ENCODE results near the gene SEC22C. TPM values are rescaled to one million over a fixed set of nuclear protein-coding genes. Genes with fewer than 3 reads are reported as not detected.
A peak's percentile ranks its signal among the peaks of the same experiment; 100 is the strongest.

The SEC22C gene
- polyA plus RNA-seq, 1 of the 3 experiments (the other 2 are of a cell fraction): 28.5 TPM

- no peaks in the 10 kb centered on the region for H3K9me2 ChIP-seq
- ChIA-PET POLR2A (no interaction called here), CTCF (interaction anchor here (0.6 to 1.2 kb wide), 2 partner anchors 169 to 240 kb away, joined by 3 read pairs; no protein-coding TSS in a partner anchor)
- no peak overlapping the region for H3K4me3 ChIP-seq (ENCODE audit: low read depth in 2 of 2, low read length in 1 of 2)
- TF ChIP-seq SIN3A (IDR thresholded peaks at IDR 0.05; ENCODE audit: borderline replicate concordance, low read depth, low read length) (no peak), NFIC (IDR thresholded peaks at IDR 0.05; ENCODE audit: borderline replicate concordance) (no peak)
- H3K79me2 ChIP-seq (ENCODE audit: insufficient read depth): peaks cover 97% of the 10 kb centered on the region
- peaks cover 17% of the 10 kb centered on the region for H3K9me3 ChIP-seq
- H3K36me3 ChIP-seq (replicated peaks in 1 of 2; ENCODE audit: control insufficient read depth in 1 of 2, insufficient read depth in 2 of 2, low read length in 1 of 2): peaks cover 6 to 60% of the 10 kb centered on the region in 2 experiments
- H3K27me3 ChIP-seq (ENCODE audit: insufficient read depth): no peaks in the 10 kb centered on the region
- no peaks in the 10 kb centered on the region; a peak in 2 of 4 replicates for H3K4me1 ChIP-seq (ENCODE audit: control insufficient read depth in 1 of 2, insufficient read depth in 2 of 2, low read depth in 1 of 2, low read length in 1 of 2)
- peaks cover 6% of the 10 kb centered on the region for H3F3A ChIP-seq (replicated peaks; ENCODE audit: insufficient read depth)
- no peaks in the 10 kb centered on the region for H4K20me1 ChIP-seq (ENCODE audit: insufficient read depth)
- H3K27ac ChIP-seq (ENCODE audit: low read depth in 2 of 2, low read length in 1 of 2): no peak overlapping the region
- H3K9ac ChIP-seq: no peak overlapping the region
- no peak overlapping the region for H2AFZ ChIP-seq (ENCODE audit: low read depth)
- no peak overlapping the region for H3K4me2 ChIP-seq
- no peak for DNase-seq
Observed at GRCh38 chr3:42575137-42575741, 6.5 kb downstream of the SEC22C start.

GRCh38 chr3:42572278-42572677 lies 9.5 kb downstream of the SEC22C start:
- H3K9me3 ChIP-seq: peaks cover 17% of the 10 kb centered on the region
- H4K20me1 ChIP-seq (ENCODE audit: insufficient read depth): no peaks in the 10 kb centered on the region

GRCh38 chr3:42569593-42570142 lies 12.1 kb downstream of the SEC22C start:
- no peaks in the 10 kb centered on the region for H3K27me3 ChIP-seq (ENCODE audit: insufficient read depth)
- H3K9me3 ChIP-seq: peaks cover 9% of the 10 kb centered on the region
- H3K4me3 ChIP-seq (ENCODE audit: low read depth in 2 of 2, low read length in 1 of 2): no peak overlapping the region
- peaks cover 0 to 6% of the 10 kb centered on the region in 2 experiments; a peak in 1 of 4 replicates for H3K4me1 ChIP-seq (ENCODE audit: control insufficient read depth in 1 of 2, insufficient read depth in 2 of 2, low read depth in 1 of 2, low read length in 1 of 2)
- POLR2A ChIA-PET: no interaction called here
- 79% methylated on average over 2 of the region's 2 CpGs for WGBS (ENCODE audit: low lambda C conversion rate)
- CTCF ChIA-PET: interaction anchor here (1.0 kb wide), 1 partner anchor 175 kb away, joined by 3 read pairs; no protein-coding TSS in a partner anchor
- no peak for TF ChIP-seq NRF1 (IDR thresholded peaks at IDR 0.05; ENCODE audit: low read depth, low read length)
- peak; percentile 10; the same call in 1 of the 2 replicates for TF ChIP-seq RCOR1 (IDR thresholded peaks at IDR 0.05; ENCODE audit: low read length)
- TF ChIP-seq MXI1 (IDR thresholded peaks at IDR 0.05; ENCODE audit: low read depth, low read length): no peak
- no peak for TF ChIP-seq SMC3 (IDR thresholded peaks at IDR 0.05; ENCODE audit: low read depth, low read length)
- TF ChIP-seq FOSL2 (IDR thresholded peaks at IDR 0.05; ENCODE audit: borderline replicate concordance, low read depth): no peak
- no peak overlapping the region for H3K9ac ChIP-seq
- no peak overlapping the region; a peak in 1 of 4 replicates for H3K27ac ChIP-seq (ENCODE audit: low read depth in 2 of 2, low read length in 1 of 2)
- H2AFZ ChIP-seq (ENCODE audit: low read depth): no peak overlapping the region
- DNase-seq: peak; percentile 17
- no peaks in the 10 kb centered on the region for H3K9me2 ChIP-seq
- no peak overlapping the region for H3K4me2 ChIP-seq
- 0 out of 2 replicates have a peak, but pooled peaks cover 4% of the 10 kb centered on the region for H4K20me1 ChIP-seq (ENCODE audit: insufficient read depth)
- peaks cover 21 to 31% of the 10 kb centered on the region in 2 experiments for H3K36me3 ChIP-seq (replicated peaks in 1 of 2; ENCODE audit: control insufficient read depth in 1 of 2, insufficient read depth in 2 of 2, low read length in 1 of 2)
- H3F3A ChIP-seq (replicated peaks; ENCODE audit: insufficient read depth): peaks cover 3% of the 10 kb centered on the region
- H3K79me2 ChIP-seq (ENCODE audit: insufficient read depth): peaks cover 64% of the 10 kb centered on the region

More at GRCh38 chr3:42572278-42572677, 9.5 kb downstream of the SEC22C start:
- no peak overlapping the region for H3K27ac ChIP-seq (ENCODE audit: low read depth in 2 of 2, low read length in 1 of 2)
- peaks cover 84% of the 10 kb centered on the region for H3K79me2 ChIP-seq (ENCODE audit: insufficient read depth)
- ChIA-PET CTCF (interaction anchor here (0.7 to 2.3 kb wide), 11 partner anchors 10 to 218 kb away, joined by 3 to 16 read pairs (median 3); partner anchors contain the start of genes SEC22C and VIPR1), POLR2A (interaction anchor here (0.6 to 0.7 kb wide), 2 partner anchors 11 to 230 kb away, joined by 3 read pairs; no protein-coding TSS in a partner anchor)
- peak; percentile 34; the same call in 1 of the 2 replicates for TF ChIP-seq SMC3 (IDR thresholded peaks at IDR 0.05; ENCODE audit: low read depth, low read length)
- TF ChIP-seq NFIC (IDR thresholded peaks at IDR 0.05; ENCODE audit: borderline replicate concordance): no peak
- TF ChIP-seq, protein P1, sequence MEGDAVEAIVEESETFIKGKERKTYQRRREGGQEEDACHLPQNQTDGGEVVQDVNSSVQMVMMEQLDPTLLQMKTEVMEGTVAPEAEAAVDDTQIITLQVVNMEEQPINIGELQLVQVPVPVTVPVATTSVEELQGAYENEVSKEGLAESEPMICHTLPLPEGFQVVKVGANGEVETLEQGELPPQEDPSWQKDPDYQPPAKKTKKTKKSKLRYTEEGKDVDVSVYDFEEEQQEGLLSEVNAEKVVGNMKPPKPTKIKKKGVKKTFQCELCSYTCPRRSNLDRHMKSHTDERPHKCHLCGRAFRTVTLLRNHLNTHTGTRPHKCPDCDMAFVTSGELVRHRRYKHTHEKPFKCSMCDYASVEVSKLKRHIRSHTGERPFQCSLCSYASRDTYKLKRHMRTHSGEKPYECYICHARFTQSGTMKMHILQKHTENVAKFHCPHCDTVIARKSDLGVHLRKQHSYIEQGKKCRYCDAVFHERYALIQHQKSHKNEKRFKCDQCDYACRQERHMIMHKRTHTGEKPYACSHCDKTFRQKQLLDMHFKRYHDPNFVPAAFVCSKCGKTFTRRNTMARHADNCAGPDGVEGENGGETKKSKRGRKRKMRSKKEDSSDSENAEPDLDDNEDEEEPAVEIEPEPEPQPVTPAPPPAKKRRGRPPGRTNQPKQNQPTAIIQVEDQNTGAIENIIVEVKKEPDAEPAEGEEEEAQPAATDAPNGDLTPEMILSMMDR (IDR thresholded peaks at IDR 0.05): peak; percentile 45
- TF ChIP-seq RAD21 (IDR thresholded peaks at IDR 0.05; ENCODE audit: low read length): peak; percentile 66
- no peak overlapping the region for H3K9ac ChIP-seq
- WGBS (ENCODE audit: low lambda C conversion rate): 66% methylated on average over 3 of the region's 3 CpGs
- H3K4me2 ChIP-seq: no peak overlapping the region
- no peak overlapping the region for H2AFZ ChIP-seq (ENCODE audit: low read depth)
- H3K27me3 ChIP-seq (ENCODE audit: insufficient read depth): no peaks in the 10 kb centered on the region
- peaks cover 0 to 6% of the 10 kb centered on the region in 2 experiments; a peak in 1 of 4 replicates for H3K4me1 ChIP-seq (ENCODE audit: control insufficient read depth in 1 of 2, insufficient read depth in 2 of 2, low read depth in 1 of 2, low read length in 1 of 2)
- DNase-seq: peak; percentile 58
- peaks cover 15 to 49% of the 10 kb centered on the region in 2 experiments for H3K36me3 ChIP-seq (replicated peaks in 1 of 2; ENCODE audit: control insufficient read depth in 1 of 2, insufficient read depth in 2 of 2, low read length in 1 of 2)
- H3F3A ChIP-seq (replicated peaks; ENCODE audit: insufficient read depth): peaks cover 3% of the 10 kb centered on the region
- no peaks in the 10 kb centered on the region for H3K9me2 ChIP-seq
- H3K4me3 ChIP-seq (ENCODE audit: low read depth in 2 of 2, low read length in 1 of 2): no peak overlapping the region

Measured in SK-N-SH (cell line).